Activated CD4-positive, alpha-beta T cell treated with anti-CD3 and anti-CD28 coated beads for 1 hour (primary cell): ENCODE data around the gene EFCC1.

Experiments
- DNase-seq: peaks from one replicate; pipeline ENCODE4 v3.0.0-alpha.2; 2020

EFCC1 gene

DNA sequence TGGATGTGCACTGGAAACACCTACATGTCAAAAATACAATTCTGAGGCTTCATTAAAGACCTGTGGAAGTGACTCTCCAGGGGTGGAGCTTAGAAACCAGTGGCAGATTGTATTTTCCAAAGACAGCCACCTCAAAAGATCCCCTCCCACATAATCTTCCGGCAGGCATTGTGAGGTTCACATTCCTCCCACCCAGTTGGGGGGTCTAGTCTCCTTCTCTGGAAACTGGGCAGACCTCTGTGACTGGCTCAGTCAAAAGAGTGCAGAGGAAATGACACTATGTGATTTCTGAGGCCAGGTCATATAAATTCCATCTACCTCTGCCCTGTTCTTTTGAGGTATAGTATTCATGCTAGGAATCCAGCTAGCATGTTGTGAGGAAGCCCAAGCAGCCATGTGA, 5.4 kb upstream of the EFCC1 start:
- no peak for DNase-seq

DNA sequence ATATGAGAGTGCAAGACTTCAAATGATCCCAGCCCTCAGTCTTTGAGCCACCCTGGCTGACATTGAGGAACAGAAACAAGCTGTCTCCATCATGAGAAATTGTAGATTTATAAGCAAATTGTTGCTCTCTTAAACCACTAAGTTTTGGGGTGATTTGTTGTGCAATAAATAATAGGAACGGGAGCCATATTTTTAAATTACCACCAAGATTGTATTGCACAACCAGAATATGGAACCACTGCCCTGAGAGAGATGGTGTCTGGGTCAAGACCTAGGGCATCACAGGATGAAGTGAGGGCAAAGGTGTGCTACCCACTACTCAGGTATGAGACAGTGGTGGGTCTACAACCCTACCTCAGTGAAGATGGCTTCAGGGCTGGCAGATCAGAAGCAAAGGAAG, 4.9 kb upstream of the EFCC1 start:
- no peak for DNase-seq

DNA sequence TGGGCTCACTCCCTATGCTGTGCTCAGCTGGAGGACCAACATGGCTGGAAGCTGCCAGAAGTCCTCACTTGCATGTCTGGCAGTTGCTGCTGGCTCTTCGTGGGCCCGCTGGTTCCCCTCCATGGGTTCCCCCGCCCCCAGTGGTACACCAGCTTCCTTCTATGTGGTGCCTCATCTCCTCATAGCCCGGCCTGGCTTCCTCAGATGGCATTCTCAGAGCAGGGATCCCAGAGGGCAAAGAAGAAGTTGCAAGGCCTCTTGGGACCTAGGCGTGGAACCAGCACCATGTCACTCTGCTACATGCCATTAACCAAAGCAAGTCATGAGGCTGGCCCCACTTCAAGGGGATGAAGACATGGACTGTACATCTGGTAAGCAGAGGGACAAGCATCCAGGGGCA, 4.4 kb upstream of the EFCC1 start:
- DNase-seq, result no peak

DNA sequence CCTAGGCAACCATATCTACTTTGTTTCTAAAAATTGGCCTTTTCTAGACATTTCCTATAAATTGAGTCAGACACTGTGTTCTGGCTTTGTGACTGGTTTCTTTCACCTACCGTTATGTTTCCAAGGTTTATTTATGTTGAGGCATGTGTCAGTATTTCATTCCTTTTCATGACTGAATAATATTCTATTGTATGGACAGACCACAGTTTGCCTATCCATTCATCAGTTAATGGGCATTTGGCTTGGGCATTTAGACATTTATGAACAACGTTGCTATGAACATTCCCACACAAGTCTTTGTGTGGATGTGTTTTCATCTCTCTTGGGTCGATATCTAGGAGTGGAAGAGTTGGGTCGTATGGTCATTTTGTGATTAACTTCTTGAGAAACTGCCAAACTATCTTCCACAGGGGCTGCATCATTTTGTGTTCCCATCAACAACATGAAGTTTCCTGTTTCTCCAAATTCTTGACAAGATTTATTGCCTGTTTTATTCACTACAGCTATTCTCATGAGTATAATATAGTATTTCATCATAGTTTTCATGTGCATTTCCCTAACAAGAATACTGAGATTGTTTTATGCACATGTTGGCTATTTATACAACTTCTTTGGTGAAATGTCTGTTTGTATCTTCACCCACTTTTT, 3.5 kb upstream of the EFCC1 start:
- DNase-seq, result no peak

DNA sequence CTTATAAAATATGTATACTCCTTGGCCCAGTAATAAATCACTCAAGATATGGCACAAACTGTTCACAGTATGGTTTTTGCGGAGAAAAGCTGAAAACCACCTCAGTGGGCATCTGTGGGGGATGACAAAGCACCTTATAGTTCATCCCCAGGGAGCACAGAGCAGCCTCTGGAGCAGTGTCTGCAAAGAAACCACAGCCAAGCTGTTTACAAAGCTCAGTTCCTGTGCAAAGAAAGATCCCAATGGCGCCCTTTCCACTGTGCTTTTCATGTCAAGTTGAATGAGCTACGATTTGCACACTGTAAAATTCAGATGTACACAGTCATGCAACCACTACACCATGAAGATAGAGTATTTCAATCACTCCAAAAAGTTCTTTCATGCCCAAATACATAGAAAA, 2.5 kb upstream of the EFCC1 start:
- DNase-seq, result no peak

DNA sequence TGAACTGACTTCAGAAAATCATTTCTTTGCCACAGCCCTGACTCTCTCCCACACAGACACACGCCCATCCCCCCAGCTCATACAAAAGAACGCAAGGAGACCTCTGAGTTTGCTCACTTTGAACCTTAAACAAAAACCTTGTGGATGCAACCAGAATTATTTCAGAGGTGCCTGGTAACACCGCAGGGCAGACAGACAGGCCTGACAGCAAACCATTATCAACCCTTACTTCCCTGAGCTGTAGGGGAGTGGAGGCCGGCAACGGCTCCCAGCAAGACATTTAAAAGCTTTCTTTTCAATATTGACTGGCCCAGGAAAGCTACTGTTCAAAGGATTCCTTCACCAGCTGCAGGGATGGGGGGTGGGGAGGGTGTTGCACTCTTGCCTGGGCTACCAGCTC, 2.0 kb upstream of the EFCC1 start:
- no peak for DNase-seq

DNA sequence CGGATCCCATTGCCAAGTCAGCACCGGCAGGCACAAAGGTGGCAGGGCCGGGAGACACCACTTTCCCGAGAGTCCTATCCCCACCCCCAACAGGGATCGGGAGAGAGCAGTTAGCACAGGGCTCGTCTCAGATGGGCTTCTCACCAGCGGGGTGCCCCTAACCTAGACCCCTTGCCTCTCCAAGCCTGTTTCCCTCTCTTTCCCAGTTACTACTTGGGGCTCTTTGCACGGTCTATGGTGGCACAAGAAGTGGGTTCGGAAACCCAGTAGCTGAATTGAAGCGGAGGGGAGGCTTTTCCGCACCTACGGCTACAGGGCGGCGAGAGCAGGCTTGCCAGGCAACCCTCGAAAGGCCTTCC, 383 bp upstream of the EFCC1 start:
- DNase-seq, result no peak

DNA sequence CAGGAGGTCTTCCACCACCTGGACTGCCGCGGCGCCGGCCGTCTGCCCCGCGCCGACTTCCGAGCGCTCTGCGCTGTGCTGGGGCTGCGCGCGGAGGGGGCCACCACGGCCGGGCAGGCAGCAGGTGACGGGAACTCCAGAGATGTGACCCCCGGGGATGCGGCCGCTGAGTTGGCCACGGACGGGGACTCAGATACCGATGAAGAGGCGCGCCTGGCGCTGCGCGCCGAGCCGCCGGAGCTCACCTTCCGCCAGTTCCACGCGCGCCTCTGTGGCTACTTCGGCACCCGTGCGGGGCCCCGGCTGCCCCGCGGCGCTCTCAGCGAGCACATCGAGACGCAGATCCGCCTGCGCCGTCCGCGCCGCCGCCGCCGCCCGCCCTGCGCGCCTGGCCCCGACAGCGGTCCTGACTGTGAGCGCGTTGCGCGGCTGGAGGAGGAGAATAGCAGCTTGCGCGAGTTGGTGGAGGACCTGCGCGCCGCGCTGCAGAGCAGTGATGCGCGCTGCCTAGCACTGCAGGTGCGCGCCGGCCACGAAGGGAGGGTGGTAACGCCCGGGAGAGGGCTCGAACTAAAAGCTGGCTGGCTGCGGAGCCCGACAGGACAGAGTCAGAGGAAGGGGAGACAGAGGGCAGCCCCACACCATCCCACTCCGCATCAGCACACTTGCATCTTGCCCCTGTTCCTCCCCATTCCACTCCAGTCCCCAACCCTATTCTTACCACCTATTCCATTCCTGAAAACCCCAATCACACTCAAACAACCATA, 885 bp downstream of the EFCC1 start:
- peak; percentile 16 for DNase-seq

DNA sequence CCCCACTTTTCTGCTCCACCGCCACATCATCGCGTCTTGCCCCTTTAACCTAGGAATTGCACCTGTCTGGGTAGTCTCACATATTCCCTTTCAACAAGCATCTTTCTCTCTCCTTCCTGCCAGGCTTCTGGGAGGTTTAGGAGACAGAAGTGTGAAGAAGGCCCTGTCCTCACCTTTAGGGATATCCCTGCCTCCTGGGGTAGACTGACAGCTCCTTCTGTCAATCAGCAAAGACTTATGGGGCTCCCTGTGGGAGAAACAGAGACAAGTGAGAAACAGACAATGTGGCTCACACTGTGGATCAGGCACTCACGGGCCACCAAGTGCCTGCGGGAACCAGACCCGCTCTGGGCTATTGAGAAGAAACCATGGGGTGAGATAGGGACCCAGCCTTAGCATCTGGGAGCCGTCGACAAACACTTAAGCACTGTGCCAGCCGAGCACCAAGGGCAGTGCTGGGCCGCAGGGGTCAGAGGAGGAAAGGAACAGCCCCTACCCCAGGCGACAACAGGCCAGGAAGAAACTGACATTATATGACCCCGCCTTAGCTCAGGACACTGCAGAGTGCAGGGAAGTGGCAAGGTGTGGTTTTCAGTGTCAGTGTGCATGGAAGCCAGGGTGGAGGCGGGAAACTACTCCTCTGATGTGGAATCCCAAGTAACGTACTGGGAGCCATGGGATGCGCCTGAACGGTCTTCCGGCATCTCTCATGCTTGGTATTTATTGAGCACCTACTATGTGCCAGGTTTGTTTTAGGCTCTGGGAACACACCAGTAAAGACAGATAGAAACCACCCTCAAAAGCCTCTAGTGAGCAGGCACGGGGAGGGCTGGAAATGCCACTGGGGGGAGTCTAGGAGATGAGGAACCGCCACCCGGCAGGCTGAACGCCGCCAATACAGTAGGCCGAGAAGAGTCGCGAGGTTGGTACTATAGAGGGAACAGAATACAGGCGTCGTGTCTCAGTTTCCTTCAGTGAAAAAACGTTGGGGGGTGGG, 1.8 kb downstream of the EFCC1 start:
- DNase-seq, result no peak

DNA sequence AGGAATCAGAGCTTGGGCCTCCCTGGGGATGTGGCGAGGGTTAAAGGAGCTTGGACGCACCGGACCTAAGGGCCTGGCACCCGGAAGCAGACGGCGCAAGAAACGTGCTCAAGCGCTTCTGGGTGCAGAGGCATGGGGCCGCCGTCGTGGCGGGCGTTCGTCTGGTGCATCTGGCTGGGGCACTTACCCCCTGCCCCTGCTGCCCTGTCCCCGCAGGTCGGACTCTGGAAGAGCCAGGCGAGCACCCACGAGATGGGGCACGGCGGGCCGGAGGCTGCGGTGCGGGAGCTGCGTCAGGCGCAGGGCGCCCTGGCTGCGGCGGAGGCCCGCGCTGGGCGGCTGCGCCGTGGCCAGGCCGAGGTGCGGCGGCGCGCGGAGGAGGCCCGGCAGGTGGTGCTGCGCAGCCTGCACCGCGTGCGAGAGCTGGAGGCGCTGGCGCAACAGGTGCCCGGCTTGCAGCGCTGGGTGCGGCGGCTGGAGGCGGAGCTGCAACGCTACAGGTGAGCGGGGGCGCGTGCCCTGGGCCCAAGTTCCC, 2.5 kb downstream of the EFCC1 start:
- peak; percentile 47 for DNase-seq

DNA sequence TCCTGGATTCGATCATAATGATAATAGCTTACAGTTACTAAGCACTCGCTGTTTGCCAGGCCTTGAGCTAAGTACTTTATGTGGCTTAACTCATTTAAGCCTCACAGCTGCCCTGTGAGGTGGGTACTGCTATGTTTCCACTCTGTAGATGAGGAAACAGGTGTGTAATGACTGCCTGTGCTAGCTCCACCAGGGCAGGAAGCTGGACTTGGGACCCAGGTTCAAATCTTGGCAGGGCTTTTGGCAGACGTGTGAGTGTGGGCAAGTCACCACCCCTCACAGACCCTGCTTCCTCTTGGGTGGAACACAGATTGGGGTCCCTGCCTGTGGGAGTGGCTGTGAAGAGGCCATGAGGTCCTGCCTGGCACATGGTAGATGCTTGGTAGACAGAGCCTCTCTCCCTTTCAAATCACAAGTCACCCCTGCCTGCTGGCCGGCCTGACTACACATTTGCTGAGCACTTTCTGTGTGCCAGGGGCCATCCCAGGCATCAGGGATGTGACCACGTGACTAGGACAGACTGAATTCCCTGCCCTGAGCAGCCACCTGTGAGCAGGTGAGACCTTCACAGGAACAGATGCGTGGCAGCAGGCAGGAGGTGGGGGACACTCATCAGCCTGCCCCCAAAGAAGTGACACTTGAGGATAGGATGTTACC, 3.7 kb downstream of the EFCC1 start:
- no peak for DNase-seq

DNA sequence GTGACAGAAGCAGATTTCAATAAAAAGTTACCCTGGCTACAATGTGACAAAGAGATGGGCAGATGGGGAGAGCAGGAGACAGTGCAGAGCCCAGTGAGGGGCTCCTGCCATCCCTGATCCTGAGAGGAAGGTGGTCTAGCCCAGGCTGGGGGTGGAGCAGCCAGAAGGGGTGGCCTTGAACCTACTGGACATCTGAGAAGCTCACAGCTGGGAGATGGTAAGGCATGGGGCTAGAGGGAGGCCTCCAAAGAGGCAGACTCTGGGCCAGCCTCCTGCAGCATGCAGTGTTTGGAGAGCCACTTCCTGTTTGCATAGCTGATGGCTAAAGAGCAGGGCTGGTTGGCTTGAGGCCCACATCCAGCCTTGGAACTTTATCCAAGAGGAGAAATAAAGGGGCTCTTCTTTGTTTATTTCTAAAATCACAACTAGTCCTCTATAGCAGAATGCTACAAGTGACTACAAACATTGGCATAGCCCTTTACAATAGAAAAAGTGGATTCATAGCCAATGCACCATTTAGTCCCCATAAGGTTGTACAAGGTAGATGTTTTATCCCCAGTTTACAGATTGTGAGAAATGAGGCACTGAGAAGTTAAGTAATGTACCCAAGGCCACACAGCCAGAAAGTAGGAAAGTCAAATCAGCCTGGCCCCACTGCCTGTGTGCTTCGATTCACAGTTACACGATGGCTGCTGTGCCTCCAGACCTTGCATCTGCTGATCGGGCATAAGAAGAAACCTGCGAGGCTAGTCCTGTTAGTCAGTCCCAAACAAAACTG, 4.6 kb downstream of the EFCC1 start:
- DNase-seq, result no peak

DNA sequence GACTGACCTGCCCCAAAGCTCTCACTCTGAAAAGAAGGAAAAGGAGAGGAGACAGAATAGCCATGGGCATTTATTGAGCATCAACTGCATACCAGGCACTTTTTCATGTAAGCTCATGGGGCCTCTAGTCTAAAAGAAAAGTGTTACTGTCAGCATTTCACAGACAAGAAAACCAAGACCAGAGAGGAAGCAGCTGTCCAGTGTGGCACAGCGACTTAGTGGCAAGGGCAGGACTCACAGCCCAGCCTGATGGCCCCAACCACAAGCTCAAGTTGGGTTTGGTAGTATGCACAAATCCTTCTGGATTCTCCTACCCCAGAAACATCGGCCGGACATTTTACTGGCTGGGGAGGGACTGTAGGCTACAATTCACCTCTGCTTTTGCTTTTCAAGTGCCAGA, 5.8 kb downstream of the EFCC1 start:
- DNase-seq, result no peak

DNA sequence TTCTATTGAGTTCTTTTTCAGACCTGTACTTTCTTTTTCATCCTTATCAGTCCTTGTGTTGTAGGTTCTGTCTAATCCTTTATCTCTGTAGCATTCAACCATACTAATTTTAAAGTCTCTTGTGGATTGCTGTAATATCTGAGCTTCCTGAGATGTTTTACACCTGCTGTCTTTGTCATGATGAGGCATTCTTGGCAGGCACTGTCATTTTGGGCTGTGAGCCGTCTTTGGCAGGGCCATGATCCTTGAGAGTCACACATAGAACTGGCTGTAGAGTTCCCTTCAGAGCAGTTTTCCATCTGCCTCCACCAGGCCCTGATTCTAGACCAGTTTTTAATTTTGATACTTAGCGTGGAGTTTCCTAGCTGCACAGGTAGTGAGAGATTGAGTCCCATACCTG, 6.7 kb downstream of the EFCC1 start:
- no peak for DNase-seq

DNA sequence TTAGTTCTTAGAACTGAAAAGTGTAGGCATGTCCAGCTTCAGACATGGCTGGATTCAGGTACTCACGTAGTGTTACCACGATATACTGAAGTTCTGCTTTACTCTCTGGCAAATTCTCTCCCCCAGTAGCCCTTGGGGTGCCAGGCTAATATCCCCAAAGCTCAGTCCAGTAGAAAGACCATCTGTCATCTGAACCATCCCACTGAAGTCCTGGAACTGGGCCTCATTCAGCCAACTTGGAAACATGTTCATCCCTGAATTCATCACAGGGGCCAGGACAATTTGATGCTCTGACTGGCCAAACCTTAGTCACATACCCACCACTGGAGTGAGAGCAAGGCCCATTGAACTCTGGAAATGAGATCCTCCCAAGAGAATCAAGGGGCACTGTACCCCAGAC, 8.2 kb downstream of the EFCC1 start:
- DNase-seq, result no peak

DNA sequence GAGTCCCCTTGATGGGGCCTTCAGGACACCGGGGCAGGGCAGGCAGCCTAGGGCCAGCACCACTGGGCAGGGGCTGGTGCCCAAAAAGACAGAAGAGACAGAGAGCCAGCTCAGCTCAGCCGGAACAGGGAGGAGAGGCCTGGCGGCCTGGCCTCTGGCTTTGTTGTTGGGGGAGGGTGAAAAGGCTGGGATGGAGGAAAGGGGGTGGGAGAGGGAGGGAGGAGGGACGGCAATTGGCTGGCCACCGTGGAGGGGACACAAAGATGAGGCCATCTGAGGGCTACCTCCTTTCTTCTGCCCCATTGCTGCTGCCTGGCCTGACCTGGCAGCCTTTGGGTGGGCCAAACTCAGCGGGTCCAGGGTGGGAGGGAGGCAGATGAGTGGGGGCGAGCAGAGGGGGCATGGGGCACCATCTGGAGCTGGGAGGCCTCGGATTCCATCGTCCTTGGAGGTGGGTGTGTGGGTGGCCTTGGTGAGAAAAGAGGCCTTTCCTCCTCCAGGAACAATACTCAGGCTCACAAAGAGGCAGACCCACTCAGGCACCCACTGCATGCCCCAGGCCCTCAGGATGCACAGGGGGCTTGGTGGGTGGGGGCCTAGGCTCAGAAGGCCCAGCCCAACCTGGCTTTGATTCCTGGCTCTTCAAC, 9.3 kb downstream of the EFCC1 start:
- DNase-seq, result no peak

DNA sequence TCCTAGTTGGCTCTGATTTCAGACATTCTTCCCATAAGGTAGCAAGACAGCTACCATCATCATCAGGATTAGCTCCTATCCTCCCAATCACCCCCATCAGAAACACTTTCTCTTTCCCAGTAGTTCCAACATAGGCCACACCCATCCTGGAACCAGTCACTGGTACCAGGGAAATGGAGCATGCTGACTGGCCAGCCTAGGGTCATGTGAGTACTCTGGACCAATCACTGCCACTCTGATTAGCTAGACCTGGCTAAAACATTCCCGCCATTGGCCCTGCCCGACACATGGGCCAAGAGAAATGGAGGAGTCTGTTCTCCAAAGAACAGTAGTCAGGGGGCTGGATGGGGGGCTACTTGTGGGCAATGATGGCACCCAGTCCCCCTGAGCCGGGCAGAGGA, 12.4 kb downstream of the EFCC1 start:
- DNase-seq, result no peak

DNA sequence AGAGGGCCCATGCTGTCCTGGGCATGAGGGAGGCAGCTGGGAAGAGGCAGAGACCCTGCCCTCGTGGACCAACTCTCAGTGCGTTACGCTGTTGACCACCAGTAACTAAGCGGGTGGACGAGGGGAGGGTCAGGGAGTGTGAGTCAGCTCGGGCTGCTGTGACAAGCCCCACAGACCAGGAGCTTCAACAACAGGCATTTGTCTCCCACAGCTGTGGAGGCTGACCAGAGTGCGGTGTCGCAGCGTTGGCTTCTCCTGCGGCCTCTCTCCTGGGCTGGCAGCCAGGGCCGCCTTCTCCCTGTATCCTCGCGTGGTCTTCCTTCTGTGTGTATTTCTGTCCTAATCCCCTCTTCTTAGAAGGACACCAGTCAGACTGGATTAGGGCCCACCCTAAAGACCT, 13.0 kb downstream of the EFCC1 start:
- DNase-seq, result no peak

DNA sequence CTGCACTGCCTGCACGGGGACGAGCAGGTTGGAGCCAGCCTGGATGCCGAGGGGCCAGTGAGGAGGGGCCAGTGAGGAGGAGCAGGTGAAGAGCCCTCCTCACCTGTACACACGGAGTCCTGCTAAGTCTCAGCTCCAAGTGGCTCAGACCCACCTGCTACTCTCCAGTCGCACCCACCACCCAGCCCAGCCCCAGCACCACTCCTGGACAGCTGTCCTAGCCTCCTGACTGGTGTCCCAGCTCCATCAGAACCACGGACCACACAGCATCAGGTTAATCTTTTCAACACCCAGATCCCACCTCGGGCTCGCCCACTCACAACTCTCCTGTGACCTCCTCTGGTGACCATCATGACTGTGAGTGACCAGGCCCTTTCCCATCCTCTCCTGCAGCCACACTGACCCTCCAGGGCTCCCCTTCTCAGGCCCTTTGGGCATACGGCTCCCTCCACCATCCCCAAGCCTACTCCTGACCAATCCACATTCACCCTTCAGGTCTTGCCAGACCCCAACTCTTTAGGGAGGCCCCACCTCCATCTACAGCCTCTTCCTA, 13.8 kb downstream of the EFCC1 start:
- no peak for DNase-seq

DNA sequence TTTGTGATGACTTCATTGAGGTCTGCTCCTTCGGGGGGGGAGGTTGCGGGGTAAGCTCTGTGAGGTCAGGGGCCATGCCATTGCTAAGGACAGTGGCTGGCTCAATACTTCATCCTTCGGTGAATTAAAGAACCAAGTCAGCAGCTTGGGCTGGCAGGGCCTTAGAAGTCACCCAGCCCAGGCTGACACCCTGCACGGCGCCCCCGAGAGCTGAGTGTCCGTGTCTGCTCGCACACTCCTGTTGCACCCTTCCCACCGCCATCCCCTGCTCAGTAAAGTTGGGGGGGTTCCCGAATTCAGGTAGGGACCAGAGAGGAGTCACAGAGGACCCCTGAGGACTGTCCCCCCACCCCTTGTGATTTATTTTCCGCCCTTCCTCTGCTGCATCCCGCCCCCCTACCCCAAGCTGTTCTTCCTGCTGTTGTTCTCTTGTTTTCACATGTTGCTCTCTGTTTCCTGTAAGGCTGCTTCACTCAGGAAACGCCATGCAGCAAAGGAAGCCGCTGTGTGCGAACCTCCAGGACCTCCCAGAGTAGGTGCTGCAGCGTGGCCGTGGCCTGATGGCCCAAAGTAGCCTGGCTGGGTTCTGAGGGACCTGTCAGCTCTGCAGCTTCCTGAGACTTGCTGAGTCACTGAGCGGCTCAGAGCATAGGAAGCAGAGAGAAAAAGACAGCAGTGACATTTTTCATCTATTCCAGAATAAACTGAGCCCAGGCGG, 14.4 kb downstream of the EFCC1 start:
- DNase-seq, result peak; percentile 29

DNA sequence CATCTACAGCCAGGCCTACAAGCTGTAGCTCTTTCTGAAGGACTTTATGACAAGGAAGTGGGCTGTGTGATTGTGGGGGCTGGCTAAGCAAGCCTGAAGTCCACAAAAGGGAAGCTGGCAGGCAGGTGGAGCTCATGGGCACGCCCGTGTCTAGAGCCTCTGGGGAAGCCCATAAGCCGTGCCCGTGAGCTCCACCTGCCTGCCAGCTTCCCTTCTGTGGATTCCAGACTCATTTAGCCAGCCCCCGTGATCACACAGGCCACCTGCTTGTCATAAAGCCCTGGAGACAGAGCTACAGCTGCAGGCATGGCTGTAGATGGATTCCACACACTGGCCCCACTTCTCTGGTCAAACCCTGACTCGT, 15.2 kb downstream of the EFCC1 start:
- DNase-seq, result peak; percentile 38
